Activated CD4-positive, alpha-beta T cell treated with anti-CD3 and anti-CD28 coated beads, Interleukin-2, amount 10 ng/mL, durations not matched to agents 24 days and 14 days (primary cell): ENCODE measurements around the gene EFCC1. TPM values are rescaled to one million over a fixed set of nuclear protein-coding genes. Genes with fewer than 3 reads are reported as not detected.

Experiments
- DNase-seq: peaks from one replicate; pipeline ENCODE4 v3.0.0; 2022
- H3K27ac Mint-ChIP-seq: one replicate; pipeline ENCODE4 v1.8.0; 2022; ENCODE audit warnings: mild to moderate bottlenecking, mixed read lengths
- H3K27me3 Mint-ChIP-seq: one replicate; pipeline ENCODE4 v1.8.0; 2022; ENCODE audit warnings: mixed read lengths
- H3K36me3 Mint-ChIP-seq: one replicate; pipeline ENCODE4 v1.8.0; 2022; ENCODE audit warnings: low read depth, mild to moderate bottlenecking, mixed read lengths
- H3K4me1 Mint-ChIP-seq: one replicate; pipeline ENCODE4 v1.8.0; 2021; ENCODE audit warnings: mixed read lengths
- H3K4me3 Mint-ChIP-seq: one replicate; pipeline ENCODE4 v1.8.0; 2022; ENCODE audit warnings: mild to moderate bottlenecking, moderate library complexity, mixed read lengths
- H3K9me3 Mint-ChIP-seq: one replicate; pipeline ENCODE4 v1.8.0; 2021; ENCODE audit warnings: mixed read lengths
- intact Hi-C: fragments of 100-400 bp; cut with micrococcal nuclease; formaldehyde crosslinking; loops from one replicate; pipeline ENCODE4 v1.15.1; 2023
- total RNA-seq: library from RNA; stranded (reverse); gene quantifications from 2 replicates; pipeline ENCODE4 v1.2.3, GENCODE V29; 2022

The EFCC1 gene, protein sequence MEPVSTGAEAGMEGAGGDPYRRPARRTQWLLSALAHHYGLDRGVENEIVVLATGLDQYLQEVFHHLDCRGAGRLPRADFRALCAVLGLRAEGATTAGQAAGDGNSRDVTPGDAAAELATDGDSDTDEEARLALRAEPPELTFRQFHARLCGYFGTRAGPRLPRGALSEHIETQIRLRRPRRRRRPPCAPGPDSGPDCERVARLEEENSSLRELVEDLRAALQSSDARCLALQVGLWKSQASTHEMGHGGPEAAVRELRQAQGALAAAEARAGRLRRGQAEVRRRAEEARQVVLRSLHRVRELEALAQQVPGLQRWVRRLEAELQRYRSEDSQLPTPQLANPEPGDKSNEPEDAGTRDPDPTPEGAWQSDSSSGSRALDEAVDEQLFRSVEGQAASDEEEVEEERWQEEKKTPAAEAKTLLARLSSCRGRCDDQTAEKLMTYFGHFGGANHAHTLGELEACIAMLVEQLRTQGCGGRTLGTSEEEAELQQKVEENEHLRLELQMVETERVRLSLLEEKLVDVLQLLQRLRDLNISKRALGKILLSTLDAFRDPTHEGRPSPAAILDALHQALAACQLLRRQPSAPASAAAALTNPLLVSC
- 0.36 and 0.37 TPM in 2 replicates for total RNA-seq

GRCh38 chr3:129001101-129001805, at the start of gene EFCC1:
EFCC1 (plus strand) TSS chr3:129001304; CDS start chr3:129001629, 325 bp downstream.
- H3K27me3 Mint-ChIP-seq = peaks cover 50% of the 10 kb centered on the region
- no peak within 1 kb of the TSS for H3K27ac Mint-ChIP-seq
- H3K36me3 Mint-ChIP-seq = no peaks in the 10 kb centered on the region
- peaks cover 30% of the 10 kb centered on the region for H3K4me1 Mint-ChIP-seq
- intact Hi-C loops = no loop called here
- H3K9me3 Mint-ChIP-seq = peaks cover 5% of the 10 kb centered on the region
- peak within 1 kb of the TSS; percentile 64 for H3K4me3 Mint-ChIP-seq
- DNase-seq = peak; percentile 73

- Mint-ChIP-seq H3K36me3 (no peaks in the 10 kb centered on the region), H3K9me3 (no peaks in the 10 kb centered on the region), H3K27me3 (peaks cover 15% of the 10 kb centered on the region), H3K27ac (no peak overlapping the region), H3K4me3 (no peak overlapping the region), H3K4me1 (no peaks in the 10 kb centered on the region)
- DNase-seq = no peak
- intact Hi-C loops = no loop called here
Measured at GRCh38 chr3:128956440-128956839, 44.7 kb upstream of the EFCC1 start.

- Mint-ChIP-seq H3K4me3 (no peak overlapping the region), H3K27me3 (peaks cover 10% of the 10 kb centered on the region), H3K4me1 (peaks cover 5% of the 10 kb centered on the region), H3K9me3 (no peaks in the 10 kb centered on the region), H3K27ac (no peak overlapping the region), H3K36me3 (no peaks in the 10 kb centered on the region)
- DNase-seq = no peak
- intact Hi-C loops = no loop called here
Measured at GRCh38 chr3:128965280-128965679, 35.8 kb upstream of the EFCC1 start.

GRCh38 chr3:128965818-128966217, 35.3 kb upstream of the EFCC1 start:
- H3K4me1 Mint-ChIP-seq = peaks cover 5% of the 10 kb centered on the region
- no peaks in the 10 kb centered on the region for H3K9me3 Mint-ChIP-seq
- no peak for DNase-seq
- no peak overlapping the region for H3K4me3 Mint-ChIP-seq
- H3K36me3 Mint-ChIP-seq = no peaks in the 10 kb centered on the region
- intact Hi-C loops = no loop called here
- no peak overlapping the region for H3K27ac Mint-ChIP-seq
- H3K27me3 Mint-ChIP-seq = peaks cover 7% of the 10 kb centered on the region

DNA sequence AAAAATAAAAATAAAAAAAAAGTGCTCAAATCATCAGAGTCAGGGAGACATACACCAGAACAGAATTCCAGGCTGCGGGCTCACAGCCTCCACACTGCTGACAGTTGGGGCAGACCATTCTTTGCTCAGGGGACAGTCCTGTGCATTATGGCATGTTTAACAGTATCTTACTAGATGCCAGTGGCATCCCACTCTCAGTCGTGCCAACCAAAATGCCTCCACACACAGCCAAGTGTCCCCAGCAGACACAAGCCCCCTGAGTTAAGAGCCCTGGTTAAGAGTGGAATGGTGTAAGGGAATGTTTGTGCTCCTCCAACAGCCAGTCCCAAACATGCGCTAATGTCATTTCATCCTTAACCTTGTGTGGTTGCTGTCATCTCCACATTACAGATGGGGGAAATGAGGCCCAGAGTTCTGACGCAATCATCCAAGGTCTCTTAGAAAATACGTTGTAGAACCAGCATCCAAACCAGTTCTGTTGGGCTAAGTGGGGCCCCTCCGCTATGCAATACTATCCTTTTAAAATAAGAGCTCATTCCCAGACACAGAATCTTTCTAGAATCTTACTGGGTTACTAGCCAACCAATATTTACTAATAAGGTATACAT, 33.3 kb upstream of the EFCC1 start:
- H3K27me3 Mint-ChIP-seq = peaks cover 4% of the 10 kb centered on the region

GRCh38 chr3:128969993-128970739, 30.9 kb upstream of the EFCC1 start:
- H3K27ac Mint-ChIP-seq = no peak overlapping the region
- no peaks in the 10 kb centered on the region for H3K9me3 Mint-ChIP-seq
- DNase-seq = peak; percentile 90
- H3K27me3 Mint-ChIP-seq = peaks cover 5% of the 10 kb centered on the region
- no peaks in the 10 kb centered on the region for H3K36me3 Mint-ChIP-seq
- peaks cover 6% of the 10 kb centered on the region for H3K4me1 Mint-ChIP-seq
- intact Hi-C loops = loop anchor here (1.0 to 5.0 kb wide), 3 partner anchors 46 to 277 kb away; partner anchors contain the start of genes COPG1 and ISY1
- no peak overlapping the region for H3K4me3 Mint-ChIP-seq

More for the DNA sequence above, 33.3 kb upstream of the EFCC1 start:
- Mint-ChIP-seq H3K4me3 (no peak overlapping the region), H3K36me3 (no peaks in the 10 kb centered on the region), H3K27ac (no peak overlapping the region), H3K4me1 (peaks cover 5% of the 10 kb centered on the region), H3K9me3 (no peaks in the 10 kb centered on the region)
- intact Hi-C loops = no loop called here
- no peak for DNase-seq

DNA sequence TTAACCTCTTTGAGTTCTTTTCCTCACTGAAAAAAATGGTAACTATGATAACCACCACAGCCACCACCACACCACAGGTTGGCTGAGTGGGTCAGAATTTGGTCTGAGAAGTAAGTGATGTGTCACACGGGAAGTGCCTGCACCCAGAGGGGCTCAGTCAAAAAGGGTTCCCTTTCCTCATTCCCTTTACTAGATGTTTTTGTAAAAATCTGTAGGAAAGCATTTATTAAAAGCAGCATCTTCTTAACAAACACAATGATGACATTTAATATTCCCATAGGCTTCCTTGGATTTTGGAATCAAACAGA, 30.4 kb upstream of the EFCC1 start:
- intact Hi-C loops = loop anchor here (1.0 to 5.0 kb wide), 3 partner anchors 46 to 277 kb away; partner anchors contain the start of genes COPG1 and ISY1
- Mint-ChIP-seq H3K27me3 (peaks cover 8% of the 10 kb centered on the region), H3K4me1 (peaks cover 6% of the 10 kb centered on the region), H3K4me3 (no peak overlapping the region), H3K9me3 (no peaks in the 10 kb centered on the region), H3K27ac (no peak overlapping the region), H3K36me3 (no peaks in the 10 kb centered on the region)
- DNase-seq = no peak

DNA sequence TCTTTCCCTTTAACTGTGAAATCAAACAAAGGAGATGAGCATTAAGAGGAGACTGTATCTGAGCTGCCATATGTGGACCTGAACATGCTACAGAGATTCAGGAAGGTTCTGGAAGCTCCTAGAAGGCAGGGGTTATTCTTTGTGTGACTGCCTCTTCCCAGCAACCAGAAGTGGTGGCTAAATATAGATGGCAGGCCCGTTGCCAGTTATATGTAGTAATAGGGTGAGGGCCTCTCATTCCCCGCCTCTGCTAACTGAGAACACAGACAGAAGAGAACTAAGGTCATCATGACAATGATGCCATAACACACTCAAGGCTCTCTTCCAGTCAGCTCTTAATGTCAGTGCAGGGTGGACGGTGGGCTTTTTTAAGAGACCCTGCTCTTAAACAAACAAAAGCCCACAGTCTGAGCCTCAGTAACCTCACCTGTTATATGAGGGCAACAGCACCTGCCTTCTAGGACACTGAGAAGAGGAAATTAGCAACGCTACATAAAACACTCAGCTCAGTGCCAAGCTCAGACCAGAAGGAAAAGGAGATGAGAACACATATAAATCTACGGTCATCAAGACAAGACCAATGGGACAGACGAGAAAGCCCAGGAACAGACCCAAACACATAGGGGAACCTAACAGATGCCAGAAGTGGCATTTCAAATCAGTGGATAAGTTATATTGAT, 29.5 kb upstream of the EFCC1 start:
- peaks cover 6% of the 10 kb centered on the region for H3K4me1 Mint-ChIP-seq

GRCh38 chr3:128973988-128974564, 27.0 kb upstream of the EFCC1 start:
- no peak for DNase-seq
- no peak overlapping the region for H3K4me3 Mint-ChIP-seq
- intact Hi-C loops = loop anchor here (5.0 kb wide), 1 partner anchor 273 kb away; the partner anchor contains the start of gene COPG1
- H3K27me3 Mint-ChIP-seq = peaks cover 19% of the 10 kb centered on the region
- H3K27ac Mint-ChIP-seq = no peak overlapping the region
- H3K9me3 Mint-ChIP-seq = no peaks in the 10 kb centered on the region
- peaks cover 6% of the 10 kb centered on the region for H3K4me1 Mint-ChIP-seq
- H3K36me3 Mint-ChIP-seq = no peaks in the 10 kb centered on the region

More for the DNA sequence above, 29.5 kb upstream of the EFCC1 start:
- H3K9me3 Mint-ChIP-seq = no peaks in the 10 kb centered on the region
- no peak overlapping the region for H3K27ac Mint-ChIP-seq
- no peaks in the 10 kb centered on the region for H3K36me3 Mint-ChIP-seq
- peaks cover 10% of the 10 kb centered on the region for H3K27me3 Mint-ChIP-seq
- no peak overlapping the region for H3K4me3 Mint-ChIP-seq
- no peak for DNase-seq
- intact Hi-C loops = loop anchor here (5.0 kb wide), 1 partner anchor 276 kb away; the partner anchor contains the start of gene COPG1

GRCh38 chr3:128975276-128975675, 25.8 kb upstream of the EFCC1 start:
- Mint-ChIP-seq H3K27ac (no peak overlapping the region), H3K4me3 (no peak overlapping the region), H3K27me3 (peaks cover 16% of the 10 kb centered on the region), H3K9me3 (no peaks in the 10 kb centered on the region), H3K4me1 (peaks cover 2% of the 10 kb centered on the region), H3K36me3 (no peaks in the 10 kb centered on the region)
- no peak for DNase-seq
- intact Hi-C loops = no loop called here

DNA sequence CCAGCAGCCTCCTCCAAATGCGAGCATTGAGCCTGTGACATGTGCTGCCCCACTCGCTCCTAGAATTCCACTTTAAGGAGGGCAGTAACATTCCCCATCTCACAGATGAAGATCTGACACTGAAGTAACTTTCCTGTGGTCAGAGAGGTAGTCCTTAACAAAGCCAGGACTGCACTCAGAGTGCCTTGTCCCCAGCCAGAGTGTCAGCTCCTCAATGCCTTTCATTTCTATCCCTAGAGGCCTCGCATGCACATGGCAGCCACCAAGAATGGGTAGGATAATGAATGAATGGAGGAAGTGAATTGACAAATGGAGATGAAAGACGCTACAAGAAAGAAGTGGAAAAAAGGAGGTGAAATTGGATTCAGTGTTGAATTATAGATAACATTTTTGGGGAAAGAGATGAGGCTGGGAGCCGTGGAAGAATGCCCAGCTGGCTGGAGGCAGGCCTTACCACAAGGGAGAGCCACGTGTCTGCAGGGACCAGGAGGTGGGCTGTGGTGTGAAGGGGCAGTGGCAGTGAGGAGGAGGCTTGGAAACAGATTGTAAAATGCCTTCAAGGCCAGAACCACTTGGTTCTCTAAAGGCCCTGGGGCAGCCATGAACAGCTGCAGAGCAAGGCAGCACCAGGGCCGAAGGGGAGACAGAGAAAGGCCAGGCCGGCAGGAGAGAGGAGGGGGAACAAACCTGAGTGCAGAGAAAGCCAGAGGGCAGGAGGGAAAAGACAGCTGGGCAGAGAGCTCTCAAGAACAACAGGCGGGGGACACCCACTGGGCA, 17.6 kb upstream of the EFCC1 start:
- intact Hi-C loops = no loop called here
- Mint-ChIP-seq H3K4me1 (no peaks in the 10 kb centered on the region), H3K4me3 (no peak overlapping the region)

GRCh38 chr3:128984596-128984995, 16.5 kb upstream of the EFCC1 start:
- intact Hi-C loops = no loop called here
- no peak for DNase-seq
- H3K36me3 Mint-ChIP-seq = no peaks in the 10 kb centered on the region

More for the DNA sequence above, 17.6 kb upstream of the EFCC1 start:
- Mint-ChIP-seq H3K9me3 (no peaks in the 10 kb centered on the region), H3K27me3 (peaks cover 6% of the 10 kb centered on the region), H3K27ac (no peak overlapping the region), H3K36me3 (no peaks in the 10 kb centered on the region)
- no peak for DNase-seq

More at GRCh38 chr3:128984596-128984995, 16.5 kb upstream of the EFCC1 start:
- Mint-ChIP-seq H3K9me3 (no peaks in the 10 kb centered on the region), H3K4me1 (no peaks in the 10 kb centered on the region), H3K27me3 (peaks cover 6% of the 10 kb centered on the region), H3K27ac (no peak overlapping the region), H3K4me3 (no peak overlapping the region)
